Liver (tissue), 9 donors: ENCODE results near the gene KIAA0753. TPM values are rescaled to one million over a fixed set of nuclear protein-coding genes. Genes with fewer than 3 reads are reported as not detected.

Experiments used
- DNase-seq: peaks from one replicate; pipeline ENCODE4 v3.0.0-alpha.2; 2017; ENCODE audit warnings: low spot score
- H3K27ac ChIP-seq, 2 donors: one replicate each; pipeline ENCODE4 v1.7.0; 2013; ENCODE audit warnings: inconsistent platforms in 2 of 2, low read length in 2 of 2, control low read depth in 1 of 2, low read depth in 1 of 2, mild to moderate bottlenecking in 1 of 2
- H3K27me3 ChIP-seq, 4 donors: one replicate each; pipeline versions ENCODE4 v1.6.1 to v1.7.0; 2013; ENCODE audit warnings: low read length in 3 of 4, inconsistent platforms in 1 of 4, mild to moderate bottlenecking in 1 of 4, moderate library complexity in 1 of 4; ENCODE audit not compliant: control insufficient read depth in 4 of 4, insufficient read depth in 4 of 4
- H3K36me3 ChIP-seq, 4 donors: one replicate each; pipeline versions ENCODE4 v1.6.1 to v1.7.0; 2013; ENCODE audit warnings: low read length in 3 of 4, mild to moderate bottlenecking in 3 of 4, low read depth in 1 of 4, moderate library complexity in 1 of 4; ENCODE audit not compliant: control insufficient read depth in 4 of 4, insufficient read depth in 3 of 4
- H3K4me1 ChIP-seq, 4 donors: one replicate each; pipeline versions ENCODE4 v1.6.1 to v1.7.0; 2013; ENCODE audit warnings: low read length in 3 of 4, mild to moderate bottlenecking in 3 of 4, moderate library complexity in 1 of 4; ENCODE audit not compliant: control insufficient read depth in 4 of 4, insufficient read depth in 4 of 4
- H3K4me3 ChIP-seq, 3 donors: one replicate each; pipeline versions ENCODE4 v1.6.1 to v1.7.0; 2013; ENCODE audit warnings: low read length in 3 of 3, control low read depth in 1 of 3, low read depth in 1 of 3, mild to moderate bottlenecking in 1 of 3
- H3K9ac ChIP-seq, 2 donors: one replicate each; pipeline ENCODE4 v1.7.0; 2013; ENCODE audit warnings: low read length in 2 of 2, mild to moderate bottlenecking in 2 of 2, moderate library complexity in 2 of 2, control low read depth in 1 of 2, low read depth in 1 of 2
- H3K9me3 ChIP-seq, 4 donors: one replicate each; pipeline versions ENCODE4 v1.6.1 to v1.7.0; 2013; ENCODE audit warnings: low read length in 3 of 4; ENCODE audit not compliant: control insufficient read depth in 4 of 4
- EGR1 ChIP-seq, 2 donors: IDR thresholded peaks; 2 replicates each; pipeline ENCODE4 v1.6.1; 2016 to 2018; ENCODE audit warnings: antibody characterized with exemption in 2 of 2, low read depth in 2 of 2
- HNF4A ChIP-seq, 2 donors: conservative IDR thresholded peaks; 2 replicates each; pipeline ENCODE4 v1.6.1; 2016; ENCODE audit warnings: antibody characterized with exemption in 2 of 2, mild to moderate bottlenecking in 2 of 2
- HNF4G ChIP-seq: IDR thresholded peaks from 2 replicates; pipeline ENCODE4 v1.6.1; 2016; ENCODE audit warnings: antibody characterized with exemption
- JUND ChIP-seq, 2 donors: IDR thresholded peaks; 2 replicates each; pipeline ENCODE4 v1.6.1; 2016; ENCODE audit warnings: antibody characterized with exemption in 2 of 2
- NR2F2 ChIP-seq: IDR thresholded peaks from 2 replicates; pipeline ENCODE4 v1.6.1; 2016; ENCODE audit warnings: antibody characterized with exemption
- RAD21 ChIP-seq, 2 donors: IDR thresholded peaks; 2 replicates each; pipeline ENCODE4 v1.6.1; 2016; ENCODE audit warnings: antibody characterized with exemption in 2 of 2, mild to moderate bottlenecking in 2 of 2
- SP1 ChIP-seq: IDR thresholded peaks from 2 replicates; pipeline ENCODE4 v1.6.1; 2018; ENCODE audit warnings: antibody characterized with exemption, mild to moderate bottlenecking
- TAF1 ChIP-seq: conservative IDR thresholded peaks from 2 replicates; pipeline ENCODE4 v1.6.1; 2016; ENCODE audit warnings: antibody characterized with exemption, mild to moderate bottlenecking
- YY1 ChIP-seq: IDR thresholded peaks from 2 replicates; pipeline ENCODE4 v1.6.1; 2016; ENCODE audit warnings: antibody characterized with exemption, mild to moderate bottlenecking
- ZBTB33 ChIP-seq: IDR thresholded peaks from 2 replicates; pipeline ENCODE4 v1.6.1; 2016; ENCODE audit warnings: antibody characterized with exemption
- WGBS: extraction: QIAGEN DNeasy Blood & Tissue Kit; methylation state at CpG from one replicate; pipeline ENCODE4 v1.1.7; 2013; 5-methylcytosine and 5-hydroxymethylcytosine counted together
- polyA plus RNA-seq, 2 donors: library from polyadenylated mRNA; stranded (reverse) in 1 of 2; unstranded in 1 of 2; fragments of 200-250 nt in 1 of 2; fragments of >200 nt in 1 of 2; fragmentation: Nextera tagmentation in 1 of 2; extraction: Ambion mirVana in 1 of 2; gene quantifications; one replicate each; pipeline versions ENCODE4 v1.2.1 to v1.2.3, GENCODE V29; 2013 to 2015
- total RNA-seq, 2 donors: library from RNA; depleted of rRNA; stranded (reverse); fragments of >200 nt; gene quantifications; one replicate each; pipeline ENCODE4 v1.2.3, GENCODE V29; 2014
- TF ChIP-seq, protein P1 (sequence below): fragments of 150-350 bp; IDR thresholded peaks from 2 replicates; pipeline ENCODE4 v1.5.1; 2017; ENCODE audit warnings: improper control_type of control experiment, low read depth, low read length; ENCODE audit not compliant: missing input control
- TF ChIP-seq, protein P2 (sequence below): IDR thresholded peaks from 2 replicates; pipeline ENCODE4 v1.6.1; 2016; ENCODE audit warnings: antibody characterized with exemption
- donor health status: healthy.
- donor health status: healthy.
- donor health status: healthy.
- donor health status: healthy.
- donor health status: healthy.

KIAA0753 gene
- total and polyA plus RNA-seq, 4 donors = 2.0 to 5.9 (median 3.0) TPM

DNA sequence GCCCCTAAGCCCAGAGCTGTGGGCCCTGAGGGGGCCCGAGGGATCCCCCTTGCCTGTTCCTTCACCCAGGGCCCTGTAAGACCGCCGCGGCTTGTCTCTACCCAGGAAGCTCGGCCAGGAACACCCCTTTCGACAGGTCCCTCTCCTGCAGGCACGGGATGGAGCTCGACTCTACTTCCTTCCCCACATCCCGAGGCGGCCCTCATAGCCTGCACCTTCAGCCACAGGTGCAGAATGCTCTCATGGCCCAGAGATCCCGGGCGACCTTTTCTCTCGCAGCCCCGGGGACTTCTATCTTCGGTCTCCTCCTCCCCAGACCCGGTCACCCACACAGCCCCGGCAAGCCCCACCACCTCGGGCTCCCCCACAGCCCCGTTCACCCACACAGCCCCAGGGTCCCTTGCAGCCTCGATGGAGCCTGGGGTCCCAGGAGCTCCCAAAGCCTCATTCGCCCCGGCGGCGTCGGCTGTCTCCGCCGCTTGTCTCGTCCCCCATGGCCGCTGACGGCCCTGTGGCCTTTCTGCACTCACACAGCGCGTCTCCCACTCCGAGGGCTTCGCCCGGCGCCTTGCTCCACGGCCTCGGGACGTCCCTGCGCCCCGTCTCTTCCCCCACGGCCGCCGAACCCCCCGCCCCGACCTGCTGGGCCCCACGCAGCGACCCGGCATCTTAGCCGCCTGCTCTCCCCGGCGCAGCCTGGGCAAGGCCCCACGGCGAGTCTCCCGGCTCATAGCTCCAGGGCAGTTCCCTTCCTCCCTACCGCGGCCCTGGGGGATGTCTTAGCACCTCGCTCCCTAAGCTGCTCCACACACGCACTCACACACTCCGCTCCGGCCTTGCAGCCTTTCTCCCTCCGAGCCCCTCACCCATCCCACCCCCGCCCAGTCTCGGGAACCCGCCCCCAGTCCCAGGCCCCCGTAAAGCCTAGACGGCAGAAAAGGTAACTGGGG lies 650 bp downstream of the KIAA0753 start:
- peaks cover 3 to 34% (median 26%) of the 10 kb centered on the region in 4 donors for H3K4me1 ChIP-seq

GRCh38 chr17:6639014-6639585 lies 1.4 kb downstream of the KIAA0753 start:
- 56% methylated on average over 15 of the region's 15 CpGs for WGBS
- peaks cover 0 to 11% (median 5%) of the 10 kb centered on the region in 4 donors for H3K36me3 ChIP-seq
- DNase-seq = no peak
- H3K9me3 ChIP-seq = no peaks in the 10 kb centered on the region
- H3K4me3 ChIP-seq = peak overlapping the region; percentile 88 to 94 (median 90)
- H3K27ac ChIP-seq = no peak overlapping the region
- peak overlapping the region; percentile 36 to 68 for H3K9ac ChIP-seq
- H3K27me3 ChIP-seq = no peaks in the 10 kb centered on the region
- peaks cover 3 to 34% (median 26%) of the 10 kb centered on the region in 4 donors for H3K4me1 ChIP-seq
- TF ChIP-seq HNF4A (conservative IDR thresholded peaks at IDR 0.05) (no peak), ZBTB33 (no peak), YY1 (no peak), TAF1 (no peak)
- TF ChIP-seq, protein P1, sequence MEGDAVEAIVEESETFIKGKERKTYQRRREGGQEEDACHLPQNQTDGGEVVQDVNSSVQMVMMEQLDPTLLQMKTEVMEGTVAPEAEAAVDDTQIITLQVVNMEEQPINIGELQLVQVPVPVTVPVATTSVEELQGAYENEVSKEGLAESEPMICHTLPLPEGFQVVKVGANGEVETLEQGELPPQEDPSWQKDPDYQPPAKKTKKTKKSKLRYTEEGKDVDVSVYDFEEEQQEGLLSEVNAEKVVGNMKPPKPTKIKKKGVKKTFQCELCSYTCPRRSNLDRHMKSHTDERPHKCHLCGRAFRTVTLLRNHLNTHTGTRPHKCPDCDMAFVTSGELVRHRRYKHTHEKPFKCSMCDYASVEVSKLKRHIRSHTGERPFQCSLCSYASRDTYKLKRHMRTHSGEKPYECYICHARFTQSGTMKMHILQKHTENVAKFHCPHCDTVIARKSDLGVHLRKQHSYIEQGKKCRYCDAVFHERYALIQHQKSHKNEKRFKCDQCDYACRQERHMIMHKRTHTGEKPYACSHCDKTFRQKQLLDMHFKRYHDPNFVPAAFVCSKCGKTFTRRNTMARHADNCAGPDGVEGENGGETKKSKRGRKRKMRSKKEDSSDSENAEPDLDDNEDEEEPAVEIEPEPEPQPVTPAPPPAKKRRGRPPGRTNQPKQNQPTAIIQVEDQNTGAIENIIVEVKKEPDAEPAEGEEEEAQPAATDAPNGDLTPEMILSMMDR = no peak

More for the DNA sequence above, 650 bp downstream of the KIAA0753 start:
- DNase-seq = peak; percentile 36
- H3K36me3 ChIP-seq = peaks cover 0 to 15% (median 6%) of the 10 kb centered on the region in 4 donors
- H3K4me3 ChIP-seq = peak overlapping the region; percentile 88 to 94 (median 90)
- 1% methylated on average over 67 of the region's 67 CpGs for WGBS
- no peaks in the 10 kb centered on the region for H3K27me3 ChIP-seq
- H3K9ac ChIP-seq = peak overlapping the region; percentile 36 to 68
- H3K9me3 ChIP-seq = no peaks in the 10 kb centered on the region
- TF ChIP-seq RAD21 (IDR thresholded peaks at IDR 0.05) (no peak), NR2F2 (no peak), EGR1 (IDR thresholded peaks at IDR 0.05; ENCODE audit: low read depth in 2 of 2) (no peak), SP1 (no peak), JUND (IDR thresholded peaks at IDR 0.05) (no peak), YY1 (no peak), HNF4G (no peak)
- TF ChIP-seq, protein P2, sequence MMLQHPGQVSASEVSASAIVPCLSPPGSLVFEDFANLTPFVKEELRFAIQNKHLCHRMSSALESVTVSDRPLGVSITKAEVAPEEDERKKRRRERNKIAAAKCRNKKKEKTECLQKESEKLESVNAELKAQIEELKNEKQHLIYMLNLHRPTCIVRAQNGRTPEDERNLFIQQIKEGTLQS = no peak
- H3K27ac ChIP-seq = peak overlapping the region in 1 of 2 donors; percentile 69
